Measurements from ENCODE around the gene BICRA. TPM values are rescaled to one million over a fixed set of nuclear protein-coding genes. Genes with fewer than 3 reads are reported as not detected.

BICRA gene
- total and polyA plus RNA-seq, 2 of the 8 experiments (the other 6 are each of a cell fraction or from before 2014, with no cell fraction given) = 1.5 to 29.2 TPM

DNA sequence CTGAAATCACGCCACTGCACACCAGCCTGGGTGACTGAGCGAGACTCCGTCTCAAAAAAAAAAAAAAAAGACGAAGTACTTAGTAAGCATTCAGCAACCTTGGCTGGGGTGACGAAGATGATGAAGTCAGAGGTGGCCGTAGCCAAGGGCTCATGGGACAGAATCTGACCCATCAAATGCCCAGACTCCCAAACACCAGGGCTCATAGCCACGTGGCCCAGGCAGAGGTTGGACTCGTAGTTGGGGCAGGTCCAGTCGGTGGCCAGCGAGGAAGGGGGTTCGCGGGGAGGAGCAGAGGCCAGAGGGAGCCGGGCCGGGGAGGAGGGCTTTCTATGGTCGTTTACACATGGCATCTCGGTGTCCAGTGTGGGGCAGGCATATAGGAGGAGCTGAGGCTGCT is 52.2 kb downstream of the BICRA start:
- WGBS, 2 experiments (ENCODE audit: extremely low coverage in 1 of 2, insufficient coverage in 1 of 2, insufficient read length in 1 of 2, insufficient replicate concordance in 2 of 2, low coverage in 1 of 2, low lambda C conversion rate in 2 of 2, missing lambda C conversion rate in 1 of 2) = 92% methylated on average over 13 of the region's 16 CpGs; no CpG with 5 or more reads in 1 of the 2 experiments
- H3K27me3 ChIP-seq (replicated peaks in 1 of 4; ENCODE audit: control insufficient read depth in 3 of 4, extremely low read depth in 1 of 4, insufficient read depth in 3 of 4, low read length in 3 of 4) = no peaks in the 10 kb centered on the region
- peaks cover 22% of the 10 kb centered on the region for H3K79me1 ChIP-seq (ENCODE audit: low read depth, low read length)
- H3K23ac ChIP-seq (ENCODE audit: insufficient read length) = no peak overlapping the region
- peaks cover 0 to 3% (median 0%) of the 10 kb centered on the region in 4 experiments; a peak in 1 of 8 replicates for H3K36me3 ChIP-seq (ENCODE audit: control insufficient read depth in 2 of 4, insufficient read depth in 4 of 4, low read length in 3 of 4)
- FAIRE-seq = no peak
- no peak overlapping the region for H3K18ac ChIP-seq (ENCODE audit: extremely low read depth, low read length)
- H2BK20ac ChIP-seq (ENCODE audit: low read length) = no peak overlapping the region
- peaks cover 0 to 2% (median 0%) of the 10 kb centered on the region in 4 experiments; a peak in 1 of 7 replicates for H3K4me1 ChIP-seq (replicated peaks in 1 of 4; ENCODE audit: control insufficient read depth in 3 of 4, insufficient read depth in 4 of 4, low read length in 3 of 4)
- no peak for DNase-seq (ENCODE audit: low read depth in 1 of 2, low spot score in 2 of 2)
- H2BK12ac ChIP-seq (ENCODE audit: low read depth, low read length) = no peak overlapping the region
- H3K9ac ChIP-seq (replicated peaks in 1 of 4; ENCODE audit: extremely low read depth in 1 of 4, low read depth in 3 of 4, low read length in 3 of 4) = no peak overlapping the region
- H3K14ac ChIP-seq (ENCODE audit: insufficient read length) = no peak overlapping the region
- H3K79me2 ChIP-seq (ENCODE audit: control insufficient read depth in 1 of 2, insufficient read depth in 2 of 2, low read length in 2 of 2) = peaks cover 0 to 75% of the 10 kb centered on the region in 2 experiments; a peak in 2 of 4 replicates
- no peak overlapping the region for H4K8ac ChIP-seq (ENCODE audit: extremely low read depth, insufficient read depth, low read length)
- no peak overlapping the region for H2BK15ac ChIP-seq (ENCODE audit: low read length)
- POLR2A ChIA-PET (ENCODE audit: partially characterized antibody) = interaction anchor here (0.6 to 1.4 kb wide), 6 partner anchors 8 to 1396 kb away, joined by 3 read pairs; partner anchors contain the start of genes KPTN and NOP53
- H3K4me2 ChIP-seq (ENCODE audit: insufficient read depth in 1 of 2, low read depth in 2 of 2, low read length in 2 of 2) = no peak overlapping the region
- H4K91ac ChIP-seq (replicated peaks; ENCODE audit: insufficient read length, low read length) = no peak overlapping the region
- no peak overlapping the region for H2AFZ ChIP-seq (ENCODE audit: low read length)
- peaks cover 13 to 14% of the 10 kb centered on the region in 2 experiments for H4K20me1 ChIP-seq (replicated peaks in 1 of 2; ENCODE audit: control insufficient read depth in 1 of 2, insufficient read depth in 2 of 2, low read length in 2 of 2)
- TF ChIP-seq YY1 (IDR thresholded peaks at IDR 0.05; ENCODE audit: low read depth, low read length) (no peak), RNF2 (IDR thresholded peaks at IDR 0.05; ENCODE audit: borderline replicate concordance, low read depth, low read length, missing control alignments, poor library complexity, severe bottlenecking) (no peak), GABPA (IDR thresholded peaks at IDR 0.05; ENCODE audit: borderline replicate concordance, insufficient read depth, low read length) (no peak), BRCA1 (IDR thresholded peaks at IDR 0.05; ENCODE audit: low read depth, low read length) (no peak), BACH1 (IDR thresholded peaks at IDR 0.05; ENCODE audit: low read length) (no peak), PHF8 (conservative IDR thresholded peaks at IDR 0.05; ENCODE audit: low read depth, low read length) (no peak), KDM5A (IDR thresholded peaks at IDR 0.05; ENCODE audit: low read length) (no peak), ZNF274 (IDR thresholded peaks at IDR 0.05; ENCODE audit: borderline replicate concordance, extremely low read depth, low read length) (no peak), TAF7 (optimal IDR thresholded peaks at IDR 0.05; ENCODE audit: borderline replicate concordance, low read depth, low read length) (no peak), SP2 (IDR thresholded peaks at IDR 0.05; ENCODE audit: low read length) (no peak), HDAC6 (IDR thresholded peaks at IDR 0.05; ENCODE audit: low read depth, low read length) (no peak), RBBP5 (IDR thresholded peaks at IDR 0.05; ENCODE audit: borderline replicate concordance, low read depth, low read length) (no peak)
- H2AK5ac ChIP-seq (ENCODE audit: low read depth, low read length) = no peak overlapping the region
- H3K4me3 ChIP-seq (ENCODE audit: extremely low read depth in 1 of 4, insufficient read depth in 2 of 4, low read depth in 3 of 4, low read length in 4 of 4) = no peak overlapping the region
- H2BK5ac ChIP-seq (ENCODE audit: low read depth, low read length) = no peak overlapping the region
- no peak overlapping the region for H4K5ac ChIP-seq (ENCODE audit: insufficient read length, low read depth, low read length)
- H3K56ac ChIP-seq (replicated peaks; ENCODE audit: insufficient read length, low read depth, low read length) = no peak overlapping the region
- no peak overlapping the region for H3K4ac ChIP-seq (replicated peaks; ENCODE audit: insufficient read length, low read depth, low read length)
- no peaks in the 10 kb centered on the region for H3K9me3 ChIP-seq (ENCODE audit: insufficient read depth in 2 of 2, low read depth in 1 of 2, low read length in 1 of 2)
- H2BK120ac ChIP-seq (replicated peaks; ENCODE audit: low read depth, low read length) = no peak overlapping the region
- CTCF ChIA-PET (ENCODE audit: partially characterized antibody) = interaction anchor here (1.0 to 1.4 kb wide), 3 partner anchors 8 to 46 kb away, joined by 3 to 4 read pairs (median 4); no protein-coding TSS in a partner anchor
- no peak overlapping the region for H3K27ac ChIP-seq (ENCODE audit: low read depth, low read length)
- no peaks in the 10 kb centered on the region; the same call in 1 of the 2 replicates for H3K23me2 ChIP-seq (ENCODE audit: low read depth, low read length)

Data from H1 (cell line).